Neural progenitor cell (in vitro differentiated cells): ENCODE results near the gene ZNF469. TPM values are rescaled to one million over a fixed set of nuclear protein-coding genes. Genes with fewer than 3 reads are reported as not detected.

Experiments
- DNase-seq: peaks from one replicate; pipeline ENCODE4 v3.0.0-alpha.2; 2016; ENCODE audit warnings: low spot score
- H2AFZ ChIP-seq: fragments of 200-600 bp; sonication (generic); replicated peaks from 2 replicates; pipeline ENCODE4 v1.6.1; 2016; ENCODE audit warnings: antibody characterized with exemption
- H3F3A ChIP-seq: fragments of 200-600 bp; sonication (generic); 2 replicates; pipeline ENCODE4 v1.6.1; 2016; ENCODE audit warnings: antibody characterized with exemption, low read depth
- H3K27ac ChIP-seq: fragments of 200-600 bp; sonication (generic); 2 replicates; pipeline ENCODE4 v1.5.1; 2016; ENCODE audit warnings: mild to moderate bottlenecking
- H3K27me3 ChIP-seq: fragments of 200-600 bp; sonication (generic); 2 replicates; pipeline ENCODE4 v1.6.1; 2016; ENCODE audit warnings: mild to moderate bottlenecking, moderate library complexity
- H3K36me3 ChIP-seq: fragments of 200-600 bp; sonication (generic); 2 replicates; pipeline ENCODE4 v1.5.1; 2016
- H3K4me1 ChIP-seq: fragments of 200-600 bp; sonication (generic); 2 replicates; pipeline ENCODE4 v1.6.1; 2016; ENCODE audit warnings: mixed run types
- H3K4me2 ChIP-seq: fragments of 200-600 bp; sonication (generic); 2 replicates; pipeline ENCODE4 v1.6.1; 2016
- H3K4me3 ChIP-seq: fragments of 200-600 bp; sonication (generic); 2 replicates; pipeline ENCODE4 v1.5.1; 2016
- H3K79me2 ChIP-seq: fragments of 200-600 bp; sonication (generic); 2 replicates; pipeline ENCODE4 v1.6.1; 2016; ENCODE audit warnings: low read depth
- H3K9ac ChIP-seq: fragments of 200-600 bp; sonication (generic); 2 replicates; pipeline ENCODE4 v1.6.1; 2016
- H3K9me3 ChIP-seq: fragments of 200-600 bp; sonication (generic); 2 replicates; pipeline ENCODE4 v1.5.1; 2016; ENCODE audit warnings: low read depth
- H4K20me1 ChIP-seq: fragments of 200-600 bp; sonication (generic); 2 replicates; pipeline ENCODE4 v1.6.1; 2016; ENCODE audit warnings: low read depth
- H3K27ac Mint-ChIP-seq: 3 replicates; pipeline ENCODE4 v1.8.0; 2021; ENCODE audit warnings: mixed read lengths
- H3K27me3 Mint-ChIP-seq: 2 replicates; pipeline ENCODE4 v1.8.0; 2022; ENCODE audit warnings: low read depth, mild to moderate bottlenecking, inconsistent platforms, moderate library complexity, mixed read lengths; ENCODE audit not compliant: insufficient read depth
- H3K36me3 Mint-ChIP-seq: 3 replicates; pipeline ENCODE4 v1.8.0; 2021; ENCODE audit warnings: mixed read lengths
- H3K4me1 Mint-ChIP-seq: 3 replicates; pipeline ENCODE4 v1.8.0; 2021; ENCODE audit warnings: mixed read lengths
- H3K4me3 Mint-ChIP-seq: 3 replicates; pipeline ENCODE4 v1.8.0; 2021; ENCODE audit warnings: mild to moderate bottlenecking, moderate library complexity, mixed read lengths
- H3K9me3 Mint-ChIP-seq: 3 replicates; pipeline ENCODE4 v1.8.0; 2020; ENCODE audit warnings: mixed read lengths
- CTCF ChIP-seq: fragments of 200-600 bp; sonication (generic); IDR thresholded peaks from 2 replicates; pipeline ENCODE4 v1.5.1; 2017; ENCODE audit warnings: antibody characterized with exemption, mild to moderate bottlenecking
- EZH2 ChIP-seq: fragments of 200-600 bp; sonication (generic); IDR thresholded peaks from 2 replicates; pipeline ENCODE4 v1.6.1; 2017; ENCODE audit warnings: antibody characterized with exemption, mild to moderate bottlenecking, moderate library complexity
- EZH2phosphoT487 ChIP-seq: fragments of 200-600 bp; sonication (generic); IDR thresholded peaks from 2 replicates; pipeline ENCODE4 v1.6.1; 2017; ENCODE audit warnings: antibody characterized with exemption
- total RNA-seq: library from RNA; depleted of rRNA; stranded (reverse); fragments of >200 nt; gene quantifications from 2 replicates; pipeline ENCODE4 v1.2.3, GENCODE V29; 2015; ENCODE audit warnings: low replicate concordance

ZNF469 gene
- total RNA-seq, 1 donor from 2014 or later = 0.02 TPM

- peaks cover 9% of the 10 kb centered on the region for H3K9me3 Mint-ChIP-seq
- H3K4me1 Mint-ChIP-seq = peaks cover 6% of the 10 kb centered on the region
- no peaks in the 10 kb centered on the region for H3K79me2 ChIP-seq
- H3K27me3 ChIP-seq = no peaks in the 10 kb centered on the region
- no peaks in the 10 kb centered on the region for H3K36me3 ChIP-seq
- no peak overlapping the region for H3K4me2 ChIP-seq
- no peak overlapping the region for H3K4me3 Mint-ChIP-seq
- H3K4me1 ChIP-seq = no peaks in the 10 kb centered on the region
- H3K27me3 Mint-ChIP-seq = peaks cover 4% of the 10 kb centered on the region
- H3K9ac ChIP-seq = no peak overlapping the region
- no peak overlapping the region for H3K27ac ChIP-seq
- no peaks in the 10 kb centered on the region for H4K20me1 ChIP-seq
- no peak for TF ChIP-seq EZH2phosphoT487
- no peak for TF ChIP-seq EZH2
- no peak for TF ChIP-seq CTCF
- no peaks in the 10 kb centered on the region for H3K36me3 Mint-ChIP-seq
- no peak overlapping the region for H2AFZ ChIP-seq
- H3K4me3 ChIP-seq = no peak overlapping the region
- H3F3A ChIP-seq = no peaks in the 10 kb centered on the region
- no peak overlapping the region for H3K27ac Mint-ChIP-seq
- no peak for DNase-seq
- no peaks in the 10 kb centered on the region for H3K9me3 ChIP-seq
These were observed 21.0 kb upstream of the ZNF469 start for GRCh38 chr16:88361775-88362174.

- Histone ChIP-seq H3K9me3 (no peaks in the 10 kb centered on the region), H3K79me2 (no peaks in the 10 kb centered on the region), H3K4me3 (no peak overlapping the region), H3K27me3 (no peaks in the 10 kb centered on the region), H2AFZ (no peak overlapping the region), H3F3A (no peaks in the 10 kb centered on the region), H3K36me3 (no peaks in the 10 kb centered on the region), H4K20me1 (no peaks in the 10 kb centered on the region), H3K27ac (no peak overlapping the region), H3K4me2 (no peak overlapping the region), H3K4me1 (no peaks in the 10 kb centered on the region), H3K9ac (no peak overlapping the region)
- peaks cover 9% of the 10 kb centered on the region for H3K9me3 Mint-ChIP-seq
- H3K4me1 Mint-ChIP-seq = peaks cover 3% of the 10 kb centered on the region
- H3K27ac Mint-ChIP-seq = no peak overlapping the region
- no peak for DNase-seq
- H3K27me3 Mint-ChIP-seq = peaks cover 7% of the 10 kb centered on the region
- TF ChIP-seq CTCF (no peak), EZH2 (no peak), EZH2phosphoT487 (no peak)
- H3K36me3 Mint-ChIP-seq = no peaks in the 10 kb centered on the region
- H3K4me3 Mint-ChIP-seq = no peak overlapping the region
These were observed 19.4 kb upstream of the ZNF469 start for GRCh38 chr16:88363239-88363891.

GRCh38 chr16:88365244-88365865, 17.4 kb upstream of the ZNF469 start:
- H3K9me3 Mint-ChIP-seq = peaks cover 5% of the 10 kb centered on the region

More at GRCh38 chr16:88365244-88365865, 17.4 kb upstream of the ZNF469 start:
- no peaks in the 10 kb centered on the region for H3K79me2 ChIP-seq
- no peaks in the 10 kb centered on the region for H3K9me3 ChIP-seq
- no peak overlapping the region for H3K4me3 ChIP-seq
- Mint-ChIP-seq H3K27ac (no peak overlapping the region), H3K4me1 (no peaks in the 10 kb centered on the region), H3K36me3 (no peaks in the 10 kb centered on the region), H3K4me3 (no peak overlapping the region), H3K27me3 (peaks cover 13% of the 10 kb centered on the region)
- no peaks in the 10 kb centered on the region for H3K4me1 ChIP-seq
- no peak overlapping the region for H3K4me2 ChIP-seq
- H3K27me3 ChIP-seq = no peaks in the 10 kb centered on the region
- no peak overlapping the region for H2AFZ ChIP-seq
- H3K36me3 ChIP-seq = no peaks in the 10 kb centered on the region
- TF ChIP-seq CTCF = no peak
- TF ChIP-seq EZH2phosphoT487 = no peak
- no peaks in the 10 kb centered on the region for H4K20me1 ChIP-seq
- DNase-seq = no peak
- H3F3A ChIP-seq = no peaks in the 10 kb centered on the region
- H3K9ac ChIP-seq = no peak overlapping the region
- no peak overlapping the region for H3K27ac ChIP-seq
